Ascending aorta (tissue), 2 donors: ENCODE data around the gene PGF. TPM values are rescaled to one million over a fixed set of nuclear protein-coding genes. Genes with fewer than 3 reads are reported as not detected.

Source experiments
- DNase-seq, 2 donors: peaks; one replicate each; pipeline ENCODE4 v3.0.0-alpha.2; 2019; ENCODE audit warnings: low spot score in 2 of 2
- H3K27ac ChIP-seq, 2 donors: fragments of 200-600 bp; sonication (generic); one replicate each; pipeline ENCODE4 v1.5.1; 2016 to 2017; ENCODE audit warnings: mild to moderate bottlenecking in 1 of 2
- H3K27me3 ChIP-seq: fragments of 200-600 bp; sonication (generic); one replicate; pipeline ENCODE4 v1.5.1; 2017
- H3K36me3 ChIP-seq, 2 donors: fragments of 200-600 bp; sonication (generic); one replicate each; pipeline ENCODE4 v1.5.1; 2016
- H3K4me1 ChIP-seq, 2 donors: fragments of 200-600 bp; sonication (generic); one replicate each; pipeline ENCODE4 v1.5.1; 2016 to 2017; ENCODE audit warnings: mild to moderate bottlenecking in 1 of 2
- H3K4me3 ChIP-seq, 2 donors: fragments of 200-600 bp; sonication (generic); one replicate each; pipeline ENCODE4 v1.5.1; 2016 to 2017; ENCODE audit warnings: mild to moderate bottlenecking in 1 of 2
- H3K9me3 ChIP-seq, 2 donors: fragments of 200-600 bp; sonication (generic); one replicate each; pipeline ENCODE4 v1.5.1; 2016
- intact Hi-C: fragments of 100-400 bp; cut with DNase I; formaldehyde crosslinking; loops from one replicate; pipeline ENCODE4 v1.15.1; 2023
- total RNA-seq: library from RNA; depleted of rRNA; stranded (reverse); fragments of >200 nt; gene quantifications from one replicate; pipeline ENCODE4 v1.1.0, GENCODE V29; 2016
- TF ChIP-seq, protein P1 (sequence below), 3 experiments: fragments of 200-600 bp in 2 of 3; fragments of 450-650 bp in 1 of 3; sonication (generic) in 2 of 3; IDR thresholded peaks; one replicate each; pipeline ENCODE4 v1.5.1; 2016 to 2019; ENCODE audit warnings: antibody characterized with exemption in 3 of 3, mild to moderate bottlenecking in 1 of 3, moderate library complexity in 1 of 3

The PGF gene
- total RNA-seq, 1 donor from 2014 or later, result 41.1 TPM

DNA sequence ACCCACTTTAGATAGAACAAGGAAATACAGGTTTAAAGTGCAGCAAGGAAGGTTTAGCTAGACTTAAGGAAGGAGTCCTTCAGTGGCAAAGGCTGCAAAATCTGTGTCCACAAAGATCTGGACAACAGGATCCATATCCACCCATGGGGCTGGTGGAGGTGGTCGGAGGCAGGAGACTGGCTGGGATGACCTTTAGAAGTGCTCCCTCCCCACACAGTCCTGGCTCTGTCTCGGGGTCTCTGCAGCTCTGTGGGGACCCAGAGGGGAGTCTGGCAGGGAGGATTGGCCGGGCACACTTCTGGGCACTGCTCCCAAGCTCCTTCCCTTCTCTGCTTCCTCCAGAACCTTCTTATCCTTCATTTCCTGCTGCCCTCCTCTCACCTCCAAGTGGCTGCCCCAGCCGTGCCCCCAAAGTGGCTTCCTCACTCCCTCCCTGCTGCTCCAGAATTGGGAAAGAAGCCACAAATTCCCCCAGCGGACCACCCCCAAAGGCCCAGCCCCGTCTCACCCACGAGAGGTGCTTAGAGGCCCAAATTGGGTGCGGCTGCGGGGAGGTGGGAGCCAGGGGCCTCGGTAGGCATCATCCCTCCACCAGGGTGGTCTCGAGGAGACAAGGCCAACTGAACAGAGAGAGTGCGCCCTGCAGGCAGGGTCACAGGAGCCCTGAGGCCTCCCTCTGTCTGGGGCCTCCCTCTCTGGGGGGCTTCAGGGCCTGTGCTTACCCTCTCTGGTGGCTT is 21.9 kb upstream of the PGF start:
- DNase-seq, result peak in 1 of 2 donors; percentile 57
- H3K4me1 ChIP-seq, result peaks cover 18 to 34% of the 10 kb centered on the region in 2 donors
- no peak overlapping the region for H3K4me3 ChIP-seq
- no peak overlapping the region for H3K27ac ChIP-seq
- TF ChIP-seq, protein P1, sequence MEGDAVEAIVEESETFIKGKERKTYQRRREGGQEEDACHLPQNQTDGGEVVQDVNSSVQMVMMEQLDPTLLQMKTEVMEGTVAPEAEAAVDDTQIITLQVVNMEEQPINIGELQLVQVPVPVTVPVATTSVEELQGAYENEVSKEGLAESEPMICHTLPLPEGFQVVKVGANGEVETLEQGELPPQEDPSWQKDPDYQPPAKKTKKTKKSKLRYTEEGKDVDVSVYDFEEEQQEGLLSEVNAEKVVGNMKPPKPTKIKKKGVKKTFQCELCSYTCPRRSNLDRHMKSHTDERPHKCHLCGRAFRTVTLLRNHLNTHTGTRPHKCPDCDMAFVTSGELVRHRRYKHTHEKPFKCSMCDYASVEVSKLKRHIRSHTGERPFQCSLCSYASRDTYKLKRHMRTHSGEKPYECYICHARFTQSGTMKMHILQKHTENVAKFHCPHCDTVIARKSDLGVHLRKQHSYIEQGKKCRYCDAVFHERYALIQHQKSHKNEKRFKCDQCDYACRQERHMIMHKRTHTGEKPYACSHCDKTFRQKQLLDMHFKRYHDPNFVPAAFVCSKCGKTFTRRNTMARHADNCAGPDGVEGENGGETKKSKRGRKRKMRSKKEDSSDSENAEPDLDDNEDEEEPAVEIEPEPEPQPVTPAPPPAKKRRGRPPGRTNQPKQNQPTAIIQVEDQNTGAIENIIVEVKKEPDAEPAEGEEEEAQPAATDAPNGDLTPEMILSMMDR (IDR thresholded peaks at IDR 0.05), result no peak
- no peaks in the 10 kb centered on the region for H3K9me3 ChIP-seq
- H3K36me3 ChIP-seq, result no peaks in the 10 kb centered on the region
- no peaks in the 10 kb centered on the region for H3K27me3 ChIP-seq
- intact Hi-C loops, result no loop called here

DNA sequence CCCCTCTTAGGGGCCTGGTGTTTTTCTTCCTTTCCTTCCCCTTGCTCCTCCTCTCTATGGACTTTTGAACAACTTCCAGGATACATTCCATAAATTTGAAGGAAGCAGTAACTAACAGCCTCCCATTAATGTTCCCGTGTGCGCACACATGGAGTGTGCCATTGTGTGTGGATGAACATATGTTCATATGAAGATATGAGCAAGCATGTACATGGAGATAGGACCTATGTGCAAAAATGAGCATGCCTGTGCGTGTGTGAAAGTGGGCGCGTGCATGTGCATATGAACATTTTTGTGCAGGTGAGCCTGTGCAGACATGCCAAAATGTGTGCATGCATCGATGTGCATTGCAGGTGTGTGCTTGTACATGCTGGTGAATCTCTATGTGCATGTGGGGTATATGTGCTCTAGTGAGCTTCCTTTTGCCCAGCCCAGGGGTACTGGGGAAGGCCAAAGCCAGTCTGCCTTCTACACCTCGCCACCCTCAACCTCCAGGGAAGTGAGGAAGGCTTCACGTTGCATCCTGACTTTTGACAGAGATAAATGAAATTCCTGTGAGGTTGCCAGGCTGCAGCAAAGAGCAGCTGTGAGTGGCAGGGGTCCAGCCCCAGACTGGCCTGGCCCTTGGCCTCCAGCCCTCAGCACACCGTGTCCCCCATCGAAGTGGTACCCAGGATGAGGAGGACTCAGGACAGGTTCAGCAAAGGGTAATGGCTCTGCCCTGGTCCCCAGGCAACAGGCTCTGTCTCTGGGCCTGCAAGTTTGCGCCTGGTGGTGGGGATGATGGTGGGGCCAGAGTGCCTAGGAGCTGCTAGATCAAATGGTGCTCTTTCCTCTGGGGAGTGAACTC is 21.1 kb upstream of the PGF start:
- peak in 1 of 2 donors; percentile 37 for DNase-seq
- Histone ChIP-seq H3K9me3 (no peaks in the 10 kb centered on the region), H3K36me3 (no peaks in the 10 kb centered on the region), H3K27me3 (no peaks in the 10 kb centered on the region), H3K27ac (no peak overlapping the region), H3K4me3 (no peak overlapping the region), H3K4me1 (peaks cover 9 to 26% of the 10 kb centered on the region in 2 donors)
- intact Hi-C loops, result no loop called here
- TF ChIP-seq, protein P1 (IDR thresholded peaks at IDR 0.05), result no peak

DNA sequence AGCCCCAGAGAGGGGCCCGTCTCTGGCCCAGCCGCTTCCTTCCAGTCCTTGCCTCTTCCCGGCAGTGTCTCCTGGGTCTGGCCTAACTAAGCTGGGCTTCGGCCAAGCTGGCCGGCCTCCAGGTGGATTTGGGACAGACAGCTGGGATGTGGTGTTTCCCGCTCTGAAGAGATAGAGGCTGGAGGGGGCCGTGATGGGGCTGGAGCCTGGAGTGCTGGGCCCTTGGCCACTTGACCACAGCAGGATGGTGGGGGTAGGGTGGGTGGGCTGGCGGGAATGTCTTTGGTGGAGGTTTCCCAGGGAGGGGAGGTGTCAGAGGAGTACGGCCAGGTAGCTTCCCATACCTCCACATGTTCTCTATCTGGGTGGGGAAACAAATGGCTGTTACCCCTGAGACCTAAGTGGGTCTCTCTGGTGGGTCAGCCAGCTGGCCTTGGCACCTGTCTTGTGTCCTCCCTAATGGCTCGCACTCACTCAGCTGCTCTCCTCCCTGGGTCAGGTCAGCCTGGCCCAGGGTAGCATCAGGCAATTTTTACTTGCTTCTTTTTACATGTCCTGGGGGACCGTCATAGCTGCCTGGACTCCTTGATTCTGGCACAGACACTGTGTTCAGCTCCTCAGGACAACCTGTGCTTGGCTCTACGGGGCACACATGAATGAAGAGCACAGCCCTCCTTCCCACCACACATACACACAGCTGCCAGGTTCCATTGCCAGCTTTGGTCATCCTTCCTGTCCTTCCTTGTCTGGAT is 19.8 kb upstream of the PGF start:
- peak in 1 of 2 donors; percentile 77 for DNase-seq
- Histone ChIP-seq H3K4me3 (no peak overlapping the region), H3K4me1 (peaks cover 5 to 13% of the 10 kb centered on the region in 2 donors), H3K27me3 (no peaks in the 10 kb centered on the region), H3K27ac (no peak overlapping the region), H3K9me3 (no peaks in the 10 kb centered on the region), H3K36me3 (no peaks in the 10 kb centered on the region)
- TF ChIP-seq, protein P1 (IDR thresholded peaks at IDR 0.05), result no peak
- intact Hi-C loops, result no loop called here

DNA sequence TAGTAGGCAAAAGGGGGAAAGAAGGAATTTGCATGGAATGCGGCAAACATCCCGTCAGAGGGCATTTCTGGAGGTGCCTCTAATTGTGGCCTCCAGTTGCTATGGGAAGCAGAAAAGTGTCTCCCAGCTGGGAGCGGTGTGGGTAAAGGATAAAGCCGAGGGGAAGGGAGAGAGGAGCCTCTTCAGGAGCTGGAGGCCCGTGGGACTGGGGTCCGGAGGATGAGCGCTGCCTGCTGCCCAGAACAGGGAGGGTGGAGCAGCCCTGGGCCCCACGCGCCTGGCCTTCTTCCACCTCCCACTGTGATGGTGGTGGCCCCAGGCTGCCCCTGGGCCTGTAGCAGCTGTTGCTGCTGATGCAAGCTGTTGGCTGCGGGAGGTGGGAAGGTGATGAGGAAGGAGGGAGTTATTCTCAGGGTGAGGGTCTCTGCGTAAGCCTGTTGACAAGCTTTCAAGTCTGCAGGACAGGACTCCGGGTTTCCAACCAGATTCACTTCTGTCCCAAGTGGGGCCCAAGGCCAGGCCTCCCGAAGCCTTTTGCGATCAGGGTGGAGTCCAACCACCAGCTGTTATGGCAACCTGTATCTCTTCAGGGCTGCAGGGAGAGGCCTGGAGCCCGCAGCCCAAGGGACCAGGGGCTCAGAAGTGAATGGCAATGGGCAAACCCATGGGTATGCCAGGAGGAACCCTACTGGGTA is 19.1 kb upstream of the PGF start:
- H3K4me1 ChIP-seq, result peaks cover 5 to 6% of the 10 kb centered on the region in 2 donors
- TF ChIP-seq, protein P1 (IDR thresholded peaks at IDR 0.05), result no peak
- intact Hi-C loops, result no loop called here
- H3K36me3 ChIP-seq, result no peaks in the 10 kb centered on the region
- H3K4me3 ChIP-seq, result no peak overlapping the region
- H3K9me3 ChIP-seq, result no peaks in the 10 kb centered on the region
- no peaks in the 10 kb centered on the region for H3K27me3 ChIP-seq
- no peak overlapping the region for H3K27ac ChIP-seq
- peak in 1 of 2 donors; percentile 48 for DNase-seq

DNA sequence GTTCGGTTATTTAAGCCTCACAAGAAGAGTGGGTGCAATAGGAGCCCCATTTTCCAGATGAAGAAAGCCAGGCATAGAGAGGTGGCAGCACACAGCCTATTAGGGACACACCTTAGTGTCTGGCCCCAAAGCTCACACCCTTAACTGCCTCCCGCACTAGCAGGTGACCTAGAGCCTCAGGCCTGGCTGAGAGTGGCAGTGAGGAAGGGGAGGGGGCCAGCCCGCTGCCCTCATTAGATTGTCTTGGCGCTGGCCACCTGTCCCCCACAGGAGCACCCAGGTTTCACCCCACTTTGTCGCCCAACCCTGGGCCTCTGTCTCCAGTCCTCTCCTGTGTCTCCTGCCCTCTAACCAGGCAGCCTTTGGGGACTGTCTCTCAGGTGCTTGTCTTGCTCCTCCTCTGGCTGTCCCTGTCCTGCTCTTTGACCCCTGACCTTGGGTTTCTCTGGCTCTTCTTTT is 18.5 kb upstream of the PGF start:
- Histone ChIP-seq H3K27ac (no peak overlapping the region), H3K9me3 (no peaks in the 10 kb centered on the region), H3K27me3 (no peaks in the 10 kb centered on the region), H3K36me3 (no peaks in the 10 kb centered on the region), H3K4me3 (no peak overlapping the region), H3K4me1 (peaks cover under 1% of the 10 kb centered on the region in 2 donors)
- intact Hi-C loops, result no loop called here
- TF ChIP-seq, protein P1 (IDR thresholded peaks at IDR 0.05), result no peak
- peak in 1 of 2 donors; percentile 47 for DNase-seq
